MM.1S (cell line): ENCODE measurements around the gene GOLT1A.

ENCODE experiments used
- DNase-seq: peaks from one replicate; pipeline ENCODE4 v3.0.0-alpha.2; 2015
- H2AFZ ChIP-seq: fragments of 300-600 bp; sonication (generic); 2 replicates; pipeline ENCODE4 v1.6.0; 2016; ENCODE audit warnings: antibody characterized with exemption, low read length
- H3F3A ChIP-seq: fragments of 300-600 bp; sonication (generic); 2 replicates; pipeline ENCODE4 v1.6.1; 2016; ENCODE audit warnings: mild to moderate bottlenecking, antibody characterized with exemption, low read length, moderate library complexity, mixed read lengths; ENCODE audit not compliant: insufficient read depth
- H3K27ac ChIP-seq: fragments of 300-600 bp; sonication (generic); 2 replicates; pipeline ENCODE4 v1.5.1; 2016; ENCODE audit warnings: mild to moderate bottlenecking, low read length
- H3K27me3 ChIP-seq: fragments of 300-600 bp; sonication (generic); replicated peaks from 2 replicates; pipeline ENCODE4 v1.6.0; 2016; ENCODE audit warnings: low read length; ENCODE audit not compliant: insufficient read depth
- H3K36me3 ChIP-seq: fragments of 300-600 bp; sonication (generic); replicated peaks from 2 replicates; pipeline ENCODE4 v1.6.1; 2016; ENCODE audit warnings: mild to moderate bottlenecking, low read length, mixed read lengths; ENCODE audit not compliant: insufficient read depth
- H3K4me1 ChIP-seq: fragments of 300-600 bp; sonication (generic); 2 replicates; pipeline ENCODE4 v1.6.1; 2016; ENCODE audit warnings: low read length, mixed read lengths
- H3K4me2 ChIP-seq: fragments of 300-600 bp; sonication (generic); 2 replicates; pipeline ENCODE4 v1.6.0; 2016; ENCODE audit warnings: low read depth, low read length
- H3K4me3 ChIP-seq: fragments of 300-600 bp; sonication (generic); 2 replicates; pipeline ENCODE4 v1.5.1; 2016; ENCODE audit warnings: low read length, mixed read lengths
- H3K79me2 ChIP-seq: fragments of 300-600 bp; sonication (generic); 2 replicates; pipeline ENCODE4 v1.6.1; 2016; ENCODE audit warnings: mixed run types, low read length, mixed read lengths
- H3K9ac ChIP-seq: fragments of 300-600 bp; sonication (generic); 2 replicates; pipeline ENCODE4 v1.6.1; 2016; ENCODE audit warnings: low read length, mixed read lengths
- H3K9me2 ChIP-seq: fragments of 300-600 bp; sonication (generic); replicated peaks from 2 replicates; pipeline ENCODE4 v1.6.1; 2016; ENCODE audit warnings: mild to moderate bottlenecking, low read length, mixed read lengths; ENCODE audit not compliant: insufficient read depth
- H3K9me3 ChIP-seq: fragments of 300-600 bp; sonication (generic); replicated peaks from 2 replicates; pipeline ENCODE4 v1.6.1; 2016; ENCODE audit warnings: mild to moderate bottlenecking, low read length, mixed read lengths; ENCODE audit not compliant: insufficient read depth
- H4K20me1 ChIP-seq: fragments of 300-600 bp; sonication (generic); 2 replicates; pipeline ENCODE4 v1.6.1; 2016; ENCODE audit warnings: mild to moderate bottlenecking, low read length, moderate library complexity, mixed read lengths; ENCODE audit not compliant: insufficient read depth
- CTCF ChIP-seq: fragments of 300-600 bp; sonication (generic); IDR thresholded peaks from 2 replicates; pipeline ENCODE4 v1.5.1; 2016; ENCODE audit warnings: antibody characterized with exemption, low read length, mixed read lengths
- EZH2 ChIP-seq: fragments of 300-600 bp; sonication (generic); optimal IDR thresholded peaks from 2 replicates; pipeline ENCODE3; 2017; ENCODE audit warnings: low read depth, mild to moderate bottlenecking, antibody characterized with exemption, low read length, mixed read lengths
- EZH2phosphoT487 ChIP-seq: fragments of 300-600 bp; sonication (generic); IDR thresholded peaks from 2 replicates; pipeline ENCODE4 v1.6.1; 2018; ENCODE audit warnings: antibody characterized with exemption, low read length

The GOLT1A gene

GRCh38 chr1:204257446-204257845, 43.7 kb upstream of the GOLT1A start:
- H3K79me2 ChIP-seq = no peaks in the 10 kb centered on the region
- H3F3A ChIP-seq = no peaks in the 10 kb centered on the region
- H4K20me1 ChIP-seq = no peaks in the 10 kb centered on the region
- H3K9me2 ChIP-seq = no peaks in the 10 kb centered on the region
- no peak overlapping the region for H3K27ac ChIP-seq
- no peak overlapping the region for H3K4me3 ChIP-seq
- no peak overlapping the region for H3K9ac ChIP-seq
- TF ChIP-seq EZH2 = no peak
- no peak for TF ChIP-seq EZH2phosphoT487
- TF ChIP-seq CTCF = no peak
- no peaks in the 10 kb centered on the region for H3K4me1 ChIP-seq
- H3K4me2 ChIP-seq = no peak overlapping the region
- no peaks in the 10 kb centered on the region for H3K36me3 ChIP-seq
- no peak for DNase-seq
- no peaks in the 10 kb centered on the region for H3K27me3 ChIP-seq
- H2AFZ ChIP-seq = no peak overlapping the region
- H3K9me3 ChIP-seq = no peaks in the 10 kb centered on the region

GRCh38 chr1:204256531-204256930, 42.7 kb upstream of the GOLT1A start:
- no peaks in the 10 kb centered on the region for H3K36me3 ChIP-seq
- no peak for TF ChIP-seq CTCF
- no peak for TF ChIP-seq EZH2phosphoT487
- no peak for TF ChIP-seq EZH2
- no peaks in the 10 kb centered on the region for H4K20me1 ChIP-seq
- no peak for DNase-seq
- H3K4me1 ChIP-seq = no peaks in the 10 kb centered on the region
- H3K9me3 ChIP-seq = no peaks in the 10 kb centered on the region
- H3K4me2 ChIP-seq = no peak overlapping the region
- H3K79me2 ChIP-seq = no peaks in the 10 kb centered on the region
- H3K9ac ChIP-seq = no peak overlapping the region
- H2AFZ ChIP-seq = no peak overlapping the region
- no peaks in the 10 kb centered on the region for H3K9me2 ChIP-seq
- no peak overlapping the region for H3K4me3 ChIP-seq
- H3K27me3 ChIP-seq = no peaks in the 10 kb centered on the region
- H3F3A ChIP-seq = no peaks in the 10 kb centered on the region
- no peak overlapping the region for H3K27ac ChIP-seq

GRCh38 chr1:204255966-204256365, 42.2 kb upstream of the GOLT1A start:
- no peaks in the 10 kb centered on the region for H3K79me2 ChIP-seq
- no peak overlapping the region for H3K27ac ChIP-seq
- H4K20me1 ChIP-seq = no peaks in the 10 kb centered on the region
- no peak overlapping the region for H3K9ac ChIP-seq
- H3K4me3 ChIP-seq = no peak overlapping the region
- no peak overlapping the region for H2AFZ ChIP-seq
- H3K4me1 ChIP-seq = no peaks in the 10 kb centered on the region
- no peaks in the 10 kb centered on the region for H3K36me3 ChIP-seq
- no peaks in the 10 kb centered on the region for H3K9me3 ChIP-seq
- H3K4me2 ChIP-seq = no peak overlapping the region
- no peaks in the 10 kb centered on the region for H3K27me3 ChIP-seq
- no peaks in the 10 kb centered on the region for H3K9me2 ChIP-seq
- TF ChIP-seq EZH2 = no peak
- TF ChIP-seq EZH2phosphoT487 = no peak
- no peak for TF ChIP-seq CTCF
- no peak for DNase-seq
- no peaks in the 10 kb centered on the region for H3F3A ChIP-seq
